ENCODE data around the gene GID8. TPM values are rescaled to one million over a fixed set of nuclear protein-coding genes. Genes with fewer than 3 reads are reported as not detected.

GID8 gene
- total and polyA plus RNA-seq, 2 of the 13 experiments (the other 11 are each of a cell fraction or from before 2014, with no cell fraction given) = 39.6 to 59.8 TPM

DNA sequence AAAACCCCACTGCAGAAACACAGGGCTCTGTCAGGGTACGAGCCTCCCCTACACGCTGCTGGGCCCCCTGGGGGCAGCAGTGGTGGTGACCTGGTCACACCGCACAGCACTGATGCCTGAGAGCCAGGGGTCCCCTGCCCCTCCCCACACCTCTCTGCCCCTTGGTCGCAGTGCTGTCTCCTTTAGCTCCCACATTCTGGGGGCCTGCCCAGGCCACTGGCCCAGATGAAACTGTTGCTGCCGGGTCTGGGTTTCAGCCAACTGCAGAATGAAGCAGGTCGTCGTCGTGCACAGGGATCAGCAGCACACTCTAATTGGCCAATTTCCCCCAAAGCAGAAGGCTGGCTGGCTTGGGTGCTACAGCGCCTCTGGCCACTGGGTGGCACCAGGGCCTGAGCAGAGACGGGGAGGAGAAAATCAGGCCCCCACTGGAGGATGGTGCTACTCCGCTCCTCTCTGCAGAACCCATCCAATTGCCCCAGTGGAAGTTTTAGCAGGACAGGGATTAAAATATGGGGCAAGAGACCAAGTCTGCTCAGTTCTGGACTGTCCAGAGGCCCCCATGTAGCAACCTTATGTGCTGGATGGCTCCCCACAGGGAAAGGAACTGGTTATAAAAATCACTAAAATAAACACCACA is 37.8 kb upstream of the GID8 start (continued):
- TF ChIP-seq MXI1 (IDR thresholded peaks at IDR 0.05; ENCODE audit: borderline replicate concordance, low read depth, low read length) = peak; percentile 73; the same call in 1 of the 3 replicates
- TF ChIP-seq, protein P1, sequence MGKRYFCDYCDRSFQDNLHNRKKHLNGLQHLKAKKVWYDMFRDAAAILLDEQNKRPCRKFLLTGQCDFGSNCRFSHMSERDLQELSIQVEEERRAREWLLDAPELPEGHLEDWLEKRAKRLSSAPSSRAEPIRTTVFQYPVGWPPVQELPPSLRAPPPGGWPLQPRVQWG (CRISPR knock-in tag; IDR thresholded peaks at IDR 0.05; ENCODE audit: borderline replicate concordance, low read depth) = no peak
- TF ChIP-seq PAWR (CRISPR knock-in tag; IDR thresholded peaks at IDR 0.05; ENCODE audit: borderline replicate concordance) = no peak
- peak in 1 of 2 experiments; percentile 45; a peak in 2 of 4 replicates for TF ChIP-seq NR2F1 (CRISPR knock-in tag; IDR thresholded peaks at IDR 0.05)
- TF ChIP-seq YY1 (IDR thresholded peaks at IDR 0.05; ENCODE audit: insufficient read depth, insufficient replicate concordance, low read depth, low read length) = no peak
- TF ChIP-seq ATF7 (IDR thresholded peaks at IDR 0.05) = no peak
- TF ChIP-seq ATF7 (CRISPR knock-in tag; IDR thresholded peaks at IDR 0.05) = peak; percentile 60; the same call in 1 of the 2 replicates
- peak; percentile 79 for TF ChIP-seq SRSF1 (optimal IDR thresholded peaks at IDR 0.05; ENCODE audit: low read depth, low read length)
- no peak for TF ChIP-seq PRMT3 (CRISPR knock-in tag; IDR thresholded peaks at IDR 0.05; ENCODE audit: borderline replicate concordance, low read depth)
- TF ChIP-seq TSC22D2 (CRISPR knock-in tag; IDR thresholded peaks at IDR 0.05; ENCODE audit: borderline replicate concordance) = peak; percentile 74; the same call in 1 of the 2 replicates
- peak; percentile 59; the same call in 1 of the 2 replicates for TF ChIP-seq GLI4 (CRISPR knock-in tag; IDR thresholded peaks at IDR 0.05; ENCODE audit: borderline replicate concordance)
- TF ChIP-seq JUNB (CRISPR knock-in tag; IDR thresholded peaks at IDR 0.05; ENCODE audit: borderline replicate concordance) = no peak
- no peak for TF ChIP-seq WIZ (CRISPR knock-in tag; IDR thresholded peaks at IDR 0.05)
- TF ChIP-seq, protein P2, sequence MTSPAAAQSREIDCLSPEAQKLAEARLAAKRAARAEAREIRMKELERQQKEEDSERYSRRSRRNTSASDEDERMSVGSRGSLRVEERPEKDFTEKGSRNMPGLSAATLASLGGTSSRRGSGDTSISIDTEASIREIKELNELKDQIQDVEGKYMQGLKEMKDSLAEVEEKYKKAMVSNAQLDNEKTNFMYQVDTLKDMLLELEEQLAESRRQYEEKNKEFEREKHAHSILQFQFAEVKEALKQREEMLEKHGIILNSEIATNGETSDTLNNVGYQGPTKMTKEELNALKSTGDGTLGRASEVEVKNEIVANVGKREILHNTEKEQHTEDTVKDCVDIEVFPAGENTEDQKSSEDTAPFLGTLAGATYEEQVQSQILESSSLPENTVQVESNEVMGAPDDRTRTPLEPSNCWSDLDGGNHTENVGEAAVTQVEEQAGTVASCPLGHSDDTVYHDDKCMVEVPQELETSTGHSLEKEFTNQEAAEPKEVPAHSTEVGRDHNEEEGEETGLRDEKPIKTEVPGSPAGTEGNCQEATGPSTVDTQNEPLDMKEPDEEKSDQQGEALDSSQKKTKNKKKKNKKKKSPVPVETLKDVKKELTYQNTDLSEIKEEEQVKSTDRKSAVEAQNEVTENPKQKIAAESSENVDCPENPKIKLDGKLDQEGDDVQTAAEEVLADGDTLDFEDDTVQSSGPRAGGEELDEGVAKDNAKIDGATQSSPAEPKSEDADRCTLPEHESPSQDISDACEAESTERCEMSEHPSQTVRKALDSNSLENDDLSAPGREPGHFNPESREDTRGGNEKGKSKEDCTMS (CRISPR knock-in tag; conservative IDR thresholded peaks at IDR 0.05) = no peak; the same call in 1 of the 2 replicates
- TF ChIP-seq KLF6 (CRISPR knock-in tag; IDR thresholded peaks at IDR 0.05) = no peak; the same call in 1 of the 2 replicates
- 0 out of 2 replicates have a peak, but pooled peaks have one; percentile 32 for TF ChIP-seq SMAD9 (CRISPR knock-in tag; IDR thresholded peaks at IDR 0.05)
- TF ChIP-seq ZNF724P (CRISPR knock-in tag; IDR thresholded peaks at IDR 0.05; ENCODE audit: borderline replicate concordance) = peak; percentile 94; the same call in 1 of the 2 replicates
- peak; percentile 77; the same call in 1 of the 2 replicates for TF ChIP-seq ZNF83 (CRISPR knock-in tag; IDR thresholded peaks at IDR 0.05; ENCODE audit: borderline replicate concordance)
- TF ChIP-seq ZNF260 (CRISPR knock-in tag; IDR thresholded peaks at IDR 0.05; ENCODE audit: borderline replicate concordance, low read depth) = no peak; the same call in 1 of the 2 replicates
- TF ChIP-seq TOPORS (CRISPR knock-in tag; IDR thresholded peaks at IDR 0.05) = peak; percentile 57; the same call in 1 of the 2 replicates
- TF ChIP-seq, protein P3, sequence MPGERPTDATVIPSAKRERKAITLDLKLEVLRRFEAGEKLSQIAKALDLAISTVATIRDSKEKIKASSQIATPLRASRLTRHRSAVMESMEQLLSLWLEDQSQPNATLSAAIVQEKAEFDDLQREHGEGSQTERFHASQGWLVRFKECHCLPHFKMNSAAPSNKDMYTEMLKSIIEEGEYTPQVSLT (CRISPR knock-in tag; IDR thresholded peaks at IDR 0.05; ENCODE audit: borderline replicate concordance, low read depth) = peak; percentile 84; the same call in 1 of the 2 replicates
- TF ChIP-seq ZNF431 (CRISPR knock-in tag; IDR thresholded peaks at IDR 0.05; ENCODE audit: borderline replicate concordance, low read depth) = no peak; the same call in 1 of the 2 replicates
- TF ChIP-seq SPEN (CRISPR knock-in tag; IDR thresholded peaks at IDR 0.05; ENCODE audit: low read depth) = peak; percentile 55; the same call in 1 of the 2 replicates
- 0 out of 2 replicates have a peak, but pooled peaks have one; percentile 42 for TF ChIP-seq ZNF143 (CRISPR knock-in tag; IDR thresholded peaks at IDR 0.05)
- TF ChIP-seq NR2C2 (CRISPR knock-in tag; IDR thresholded peaks at IDR 0.05; ENCODE audit: borderline replicate concordance) = no peak
- TF ChIP-seq ZNF331 (CRISPR knock-in tag; IDR thresholded peaks at IDR 0.05) = peak; percentile 86
- TF ChIP-seq KDM2A (CRISPR knock-in tag; IDR thresholded peaks at IDR 0.05; ENCODE audit: borderline replicate concordance, low read depth) = peak; percentile 99
